ENCODE data around the gene OR7A17.

OR7A17 gene

GRCh38 chr19:14886032-14886431 is at the start of gene OR7A17:
Gene OR7A17, minus strand, starts transcription at chr19:14886132. Its CDS starts 4,777 bp downstream, at chr19:14881355.
- DNase-seq, result no peak

- no peak for DNase-seq
These were observed 47.6 kb upstream of the OR7A17 start for GRCh38 chr19:14933506-14933905.

GRCh38 chr19:14916848-14917247 is 30.9 kb upstream of the OR7A17 start:
- DNase-seq, result no peak

- no peak for DNase-seq
These were observed 29.2 kb upstream of the OR7A17 start for GRCh38 chr19:14915116-14915515.

- DNase-seq, result no peak
These were observed 20.8 kb upstream of the OR7A17 start for GRCh38 chr19:14906711-14907110.

GRCh38 chr19:14901675-14902260 is 15.8 kb upstream of the OR7A17 start:
- DNase-seq, result no peak

- no peak for DNase-seq
These were observed 4.9 kb upstream of the OR7A17 start for GRCh38 chr19:14890643-14891379.

GRCh38 chr19:14889994-14890642 is 4.2 kb upstream of the OR7A17 start:
- no peak for DNase-seq

GRCh38 chr19:14871619-14872230 is 14.2 kb downstream of the OR7A17 start:
- DNase-seq, result peak; percentile 4

- DNase-seq, result no peak
These were observed 17.4 kb downstream of the OR7A17 start for GRCh38 chr19:14868497-14868896.

GRCh38 chr19:14848822-14849221 is 37.1 kb downstream of the OR7A17 start, which contains the start of gene OR7A10:
Gene OR7A10, minus strand, starts transcription at chr19:14848922. Its CDS starts 7,045 bp downstream, at chr19:14841877.
- DNase-seq, result no peak

- DNase-seq, result no peak
These were observed 42.4 kb downstream of the OR7A17 start for GRCh38 chr19:14843578-14843977.

- no peak for DNase-seq
These were observed 42.8 kb downstream of the OR7A17 start for GRCh38 chr19:14843169-14843568.

GRCh38 chr19:14840206-14840605 is 45.7 kb downstream of the OR7A17 start:
- DNase-seq, result no peak

- DNase-seq, result no peak
These were observed 48.5 kb downstream of the OR7A17 start for GRCh38 chr19:14837391-14837790.

- DNase-seq, result no peak
These were observed 50.9 kb downstream of the OR7A17 start, which contains the start of the genes OR7A5 and OR7C1 for GRCh38 chr19:14835011-14835410. Gene OR7A5, minus strand, starts transcription at chr19:14835185. Its CDS starts 6,944 bp downstream, at chr19:14828241. Gene OR7C1, minus strand, starts transcription at chr19:14835185. Its CDS starts 35,049 bp downstream, at chr19:14800136.

- DNase-seq, result no peak
These were observed 55.2 kb downstream of the OR7A17 start for GRCh38 chr19:14830702-14831101.

Measured in NCI-H1092 treated with DMSO at 0.1 percent for 48 hours (cell line).